Mucosa of descending colon (tissue), 3 donors: Measurements from ENCODE around the gene GPBP1. TPM values are rescaled to one million over a fixed set of nuclear protein-coding genes. Genes with fewer than 3 reads are reported as not detected.
"Not testable (repeated sequence)": the region's sequence is repeated elsewhere in the genome, so short reads cannot be mapped to it uniquely, and the experiment has no call there.

Experiments used
- ATAC-seq: fragments of 200-7000 bp; cut with Tn5 transposase; one replicate; pipeline ENCODE4 v1.9.1; 2020; ENCODE audit warnings: mild to moderate bottlenecking, moderate library complexity
- DNase-seq, 3 donors: peaks; one replicate each; pipeline ENCODE4 v3.0.0-alpha.2; 2020
- H3K36me3 ChIP-seq: fragments of 200-600 bp; one replicate; pipeline ENCODE4 v1.8.0; 2021; ENCODE audit warnings: low read depth, mild to moderate bottlenecking
- H3K4me1 ChIP-seq: fragments of 200-600 bp; one replicate; pipeline ENCODE4 v1.8.0; 2021; ENCODE audit warnings: low read depth, mild to moderate bottlenecking
- H3K4me3 ChIP-seq: fragments of 200-600 bp; one replicate; pipeline ENCODE4 v1.8.0; 2021; ENCODE audit warnings: mild to moderate bottlenecking
- H3K9me3 ChIP-seq: fragments of 200-600 bp; one replicate; pipeline ENCODE4 v1.8.0; 2021; ENCODE audit warnings: mild to moderate bottlenecking
- intact Hi-C, 2 donors: fragments of 100-400 bp; cut with DNase I in 1 of 2; cut with micrococcal nuclease in 1 of 2; formaldehyde crosslinking; loops; one replicate each; pipeline versions ENCODE4 v1.11.0 to v1.11.1; 2022; cut with DNase I, micrococcal nuclease
- total RNA-seq, 3 donors: library from RNA; stranded (reverse); fragmentation: NEBNext Ultra II Directional in 2 of 3; extraction: Animal tissue kit (Norgen Biotek cat#: 25700) in 2 of 3; gene quantifications; one replicate each; pipeline versions ENCODE4 v1.2.1 to v1.2.4, GENCODE V29; 2021 to 2023
- TF ChIP-seq, protein P1 (sequence below): fragments of 200-600 bp; IDR thresholded peaks from one replicate; pipeline ENCODE4 v1.8.0; 2022; ENCODE audit warnings: antibody characterized with exemption, mild to moderate bottlenecking
- donor health status: DM: no; HTN: no; CAD: no; lungs with moderate emphysema.
- donor health status: DM: no; HTN: no; CAD: no.
- donor health status: DM: no; HTN: yes; CAD: no.

GPBP1 gene
- total RNA-seq, 3 donors from 2014 or later: 59.8 to 75.3 (median 74.0) TPM

DNA sequence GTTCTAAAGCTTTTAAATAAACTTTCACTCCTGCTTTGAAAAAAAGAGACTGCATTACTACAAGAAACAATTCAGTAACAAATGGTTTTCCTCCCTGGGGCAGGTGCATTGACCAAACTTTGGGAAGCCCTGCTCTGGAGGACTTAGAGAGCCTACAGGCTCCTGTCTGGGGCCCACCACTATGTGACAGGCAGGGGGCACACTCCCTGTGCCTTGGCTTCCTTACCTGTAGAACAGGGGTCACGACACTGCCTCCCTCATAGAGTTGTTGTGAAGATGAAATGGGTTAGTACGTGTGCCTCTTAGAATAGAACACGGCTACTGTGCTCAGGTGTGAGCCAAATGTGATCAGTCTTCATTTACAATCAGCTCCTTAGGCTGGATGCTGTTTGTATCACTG, 130.1 kb downstream of the GPBP1 start:
- Histone ChIP-seq H3K36me3 (no peaks in the 10 kb centered on the region), H3K4me1 (no peaks in the 10 kb centered on the region), H3K9me3 (no peaks in the 10 kb centered on the region), H3K4me3 (no peak overlapping the region)
- DNase-seq (no peak), ATAC-seq (no peak)
- TF ChIP-seq, protein P1, sequence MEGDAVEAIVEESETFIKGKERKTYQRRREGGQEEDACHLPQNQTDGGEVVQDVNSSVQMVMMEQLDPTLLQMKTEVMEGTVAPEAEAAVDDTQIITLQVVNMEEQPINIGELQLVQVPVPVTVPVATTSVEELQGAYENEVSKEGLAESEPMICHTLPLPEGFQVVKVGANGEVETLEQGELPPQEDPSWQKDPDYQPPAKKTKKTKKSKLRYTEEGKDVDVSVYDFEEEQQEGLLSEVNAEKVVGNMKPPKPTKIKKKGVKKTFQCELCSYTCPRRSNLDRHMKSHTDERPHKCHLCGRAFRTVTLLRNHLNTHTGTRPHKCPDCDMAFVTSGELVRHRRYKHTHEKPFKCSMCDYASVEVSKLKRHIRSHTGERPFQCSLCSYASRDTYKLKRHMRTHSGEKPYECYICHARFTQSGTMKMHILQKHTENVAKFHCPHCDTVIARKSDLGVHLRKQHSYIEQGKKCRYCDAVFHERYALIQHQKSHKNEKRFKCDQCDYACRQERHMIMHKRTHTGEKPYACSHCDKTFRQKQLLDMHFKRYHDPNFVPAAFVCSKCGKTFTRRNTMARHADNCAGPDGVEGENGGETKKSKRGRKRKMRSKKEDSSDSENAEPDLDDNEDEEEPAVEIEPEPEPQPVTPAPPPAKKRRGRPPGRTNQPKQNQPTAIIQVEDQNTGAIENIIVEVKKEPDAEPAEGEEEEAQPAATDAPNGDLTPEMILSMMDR: no peak
- intact Hi-C loops: loop anchor here in 1 of 2 donors (5.0 kb wide), 1 partner anchor 1168 kb away; no protein-coding TSS in a partner anchor

DNA sequence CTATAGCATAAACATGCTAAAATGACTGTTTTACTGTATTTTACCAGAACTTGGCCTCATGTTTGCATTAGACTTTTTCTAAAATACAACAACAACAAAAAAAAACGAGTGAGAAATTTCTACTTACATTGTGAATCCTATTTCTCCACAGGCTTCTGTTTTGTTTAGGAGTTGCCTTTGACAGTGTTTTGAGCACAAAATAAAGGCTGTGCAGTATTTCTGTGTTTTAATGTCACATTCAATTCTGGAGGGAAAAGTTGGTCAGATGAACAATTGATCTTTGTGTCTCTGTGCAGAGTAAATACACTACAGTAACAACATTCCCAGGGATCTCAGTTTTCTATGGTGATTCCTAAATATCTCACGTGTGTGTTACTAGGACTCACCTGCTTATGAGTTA, 131.1 kb downstream of the GPBP1 start:
- intact Hi-C loops: loop anchor here in 1 of 2 donors (5.0 kb wide), 1 partner anchor 1167 kb away; no protein-coding TSS in a partner anchor
- no peak for ATAC-seq

DNA sequence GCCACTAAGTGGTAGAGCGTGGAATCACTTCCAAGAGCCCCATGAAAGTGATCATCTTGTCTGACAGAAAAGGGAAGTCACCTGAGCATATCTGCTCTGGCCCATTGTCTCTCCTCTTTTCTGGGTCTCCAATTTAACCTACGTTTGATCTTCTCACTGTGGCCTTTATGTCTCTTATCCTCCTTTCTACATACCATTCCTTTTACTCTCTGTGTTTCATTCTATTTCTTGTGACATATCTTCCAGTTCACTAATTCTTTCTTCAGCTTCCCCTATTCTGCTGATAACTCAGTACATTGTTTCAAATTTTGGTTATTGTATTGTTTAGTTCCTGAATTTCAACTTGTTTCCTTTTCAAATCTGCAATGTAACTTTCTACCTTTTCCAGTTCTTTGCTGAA, 132.5 kb downstream of the GPBP1 start:
- TF ChIP-seq, protein P1: no peak
- intact Hi-C loops: no loop called here
- no peak for ATAC-seq
- Histone ChIP-seq H3K9me3 (no peaks in the 10 kb centered on the region), H3K4me1 (no peaks in the 10 kb centered on the region), H3K36me3 (no peaks in the 10 kb centered on the region), H3K4me3 (no peak overlapping the region)
- no peak for DNase-seq

More for the DNA sequence above, 131.1 kb downstream of the GPBP1 start:
- no peaks in the 10 kb centered on the region for H3K9me3 ChIP-seq
- H3K36me3 ChIP-seq: no peaks in the 10 kb centered on the region
- H3K4me3 ChIP-seq: no peak overlapping the region
- no peak for DNase-seq
- TF ChIP-seq, protein P1: no peak
- no peaks in the 10 kb centered on the region for H3K4me1 ChIP-seq

DNA sequence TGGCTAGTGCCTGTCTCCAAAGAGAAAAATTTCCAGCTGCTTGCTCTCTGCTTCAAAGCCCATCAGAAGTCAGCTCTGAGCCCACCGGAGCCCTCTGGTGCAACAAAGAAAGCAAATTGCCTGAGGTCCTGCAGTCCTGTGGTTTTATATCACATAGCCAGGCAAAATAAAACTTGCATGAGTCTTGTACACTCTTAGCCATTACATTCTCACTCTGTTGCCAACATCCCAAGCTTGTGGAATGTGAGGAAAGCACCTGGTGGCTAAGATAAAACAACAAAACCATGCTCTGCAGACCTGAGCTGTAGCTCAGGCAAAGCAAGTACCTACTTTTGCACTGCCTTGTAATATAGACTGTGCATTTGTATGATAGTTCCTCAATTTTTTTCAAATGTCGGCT, 133.7 kb downstream of the GPBP1 start:
- ATAC-seq: no peak
- Histone ChIP-seq H3K9me3 (no peaks in the 10 kb centered on the region), H3K36me3 (no peaks in the 10 kb centered on the region), H3K4me1 (no peaks in the 10 kb centered on the region), H3K4me3 (no peak overlapping the region)
- TF ChIP-seq, protein P1: no peak
- intact Hi-C loops: no loop called here
- DNase-seq: no peak

DNA sequence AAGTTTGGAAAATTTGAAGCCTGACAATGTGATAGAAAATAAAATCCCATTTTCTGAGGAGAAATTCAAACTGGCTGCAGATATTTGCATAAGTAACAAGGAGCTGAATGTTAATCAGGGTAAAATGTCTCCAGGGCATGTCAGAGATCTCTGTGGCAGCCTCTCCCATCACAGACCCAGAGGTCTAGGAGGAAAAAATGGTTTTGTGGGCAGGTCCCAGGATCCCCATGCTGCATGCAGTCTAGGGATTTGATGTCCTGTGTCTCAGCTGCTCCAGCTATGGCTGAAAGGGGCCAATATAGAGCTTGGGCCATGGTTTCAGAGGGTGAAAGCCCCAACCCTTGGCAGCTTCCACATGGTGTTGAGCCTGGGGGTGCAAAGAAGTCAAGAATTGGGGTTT, 135.2 kb downstream of the GPBP1 start:
- intact Hi-C loops, H3K4me1 ChIP-seq, DNase-seq, H3K36me3 ChIP-seq, H3K4me3 ChIP-seq, ATAC-seq, H3K9me3 ChIP-seq: not testable (repeated sequence)

DNA sequence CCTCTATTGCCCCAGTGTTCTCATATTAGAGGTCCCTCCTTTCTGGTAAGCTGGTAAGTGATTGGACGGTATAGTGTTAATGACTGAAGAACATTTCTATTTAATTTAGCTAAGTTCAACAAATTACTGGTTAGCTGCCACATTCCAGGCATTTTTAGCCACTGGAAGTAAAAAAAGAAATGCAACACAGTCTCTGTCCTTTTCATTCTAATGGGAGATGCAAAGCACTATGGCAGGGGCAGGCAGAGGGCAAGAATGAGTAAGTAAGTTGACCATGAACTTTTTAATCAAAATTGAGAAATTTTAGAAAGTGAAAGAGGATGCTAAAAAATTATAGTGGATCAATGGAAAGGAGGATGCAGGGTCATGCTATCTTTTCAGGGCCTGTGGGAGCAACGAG, 137.4 kb downstream of the GPBP1 start:
- no peak for ATAC-seq
- no peak for DNase-seq
- H3K4me3 ChIP-seq: no peak overlapping the region
- H3K9me3 ChIP-seq: no peaks in the 10 kb centered on the region
- H3K4me1 ChIP-seq: no peaks in the 10 kb centered on the region
- intact Hi-C loops: no loop called here
- no peaks in the 10 kb centered on the region for H3K36me3 ChIP-seq
- TF ChIP-seq, protein P1: no peak
